Caco-2 (cell line): Measurements from ENCODE around the gene PPP1R8. TPM values are rescaled to one million over a fixed set of nuclear protein-coding genes. Genes with fewer than 3 reads are reported as not detected.
A peak's percentile ranks its signal among the peaks of the same experiment; 100 is the strongest.

Source experiments
- Bru-seq: library from RNA; stranded (reverse); fragments of 400-500 nt; gene quantifications from one replicate; lab custom pipeline; 2021; lab: Mats Ljungman, UMichigan
- BruChase-seq, 2 experiments: library from RNA; stranded (reverse); fragments of 400-500 nt; gene quantifications; one replicate each; lab custom pipeline; 2021; lab: Mats Ljungman, UMichigan
- BruUV-seq: library from RNA; stranded (reverse); fragments of 400-500 nt; replicated peaks from 2 replicates; lab custom pipeline; 2021; lab: Mats Ljungman, UMichigan
- CTCF ChIA-PET: fragments of 300-600 bp; sonication (Branson Sonifier 250); formaldehyde crosslinking; loops from one replicate; lab custom pipeline; 2022; ENCODE audit warnings: antibody characterized with exemption; lab: Charles Lee
- POLR2A ChIA-PET: fragments of 300-600 bp; sonication (Branson Sonifier 250); formaldehyde crosslinking; loops from one replicate; lab custom pipeline; 2022; ENCODE audit warnings: antibody characterized with exemption; lab: Charles Lee
- DNase-seq, 2 experiments: peaks; one replicate each; pipeline versions ENCODE4 v3.0.0 to v3.0.0-alpha.2; 2020 to 2022
- H3K27me3 ChIP-seq: replicated peaks from 2 replicates; pipeline ENCODE4 v1.6.0; 2011; ENCODE audit warnings: low read length; ENCODE audit not compliant: control insufficient read depth, insufficient read depth
- H3K36me3 ChIP-seq: 2 replicates; pipeline ENCODE4 v1.5.1; 2011; ENCODE audit warnings: low read length; ENCODE audit not compliant: control insufficient read depth, insufficient read depth
- H3K4me1 ChIP-seq: fragments of 250-450 bp; sonication (Bioruptor Pico); 2 replicates; pipeline ENCODE4 v1.5.1; 2020; ENCODE audit warnings: mild to moderate bottlenecking
- H3K4me3 ChIP-seq: 2 replicates; pipeline ENCODE4 v1.5.1; 2011; ENCODE audit warnings: low read depth, mild to moderate bottlenecking, control low read depth, low read length
- H3K9me3 ChIP-seq: fragments of 250-450 bp; sonication (Bioruptor Pico); 2 replicates; pipeline ENCODE4 v1.5.1; 2020; ENCODE audit warnings: mild to moderate bottlenecking, moderate library complexity
- H3K27ac Mint-ChIP-seq: one replicate; pipeline ENCODE4 v1.8.0; 2022; ENCODE audit warnings: mixed read lengths; ENCODE audit not compliant: unreplicated experiment
- H3K27me3 Mint-ChIP-seq: one replicate; pipeline ENCODE4 v1.8.0; 2022; ENCODE audit warnings: mixed read lengths; ENCODE audit not compliant: insufficient read depth, unreplicated experiment
- H3K36me3 Mint-ChIP-seq: one replicate; pipeline ENCODE4 v1.8.0; 2022; ENCODE audit warnings: mild to moderate bottlenecking, mixed read lengths; ENCODE audit not compliant: insufficient read depth, unreplicated experiment
- H3K4me1 Mint-ChIP-seq: one replicate; pipeline ENCODE4 v1.8.0; 2022; ENCODE audit warnings: low read depth, mixed read lengths; ENCODE audit not compliant: unreplicated experiment
- H3K4me3 Mint-ChIP-seq: one replicate; pipeline ENCODE4 v1.8.0; 2022; ENCODE audit warnings: mild to moderate bottlenecking, moderate library complexity, mixed read lengths; ENCODE audit not compliant: unreplicated experiment
- H3K9me3 Mint-ChIP-seq: one replicate; pipeline ENCODE4 v1.8.0; 2022; ENCODE audit warnings: mixed read lengths; ENCODE audit not compliant: unreplicated experiment
- CTCF ChIP-seq, 2 experiments: fragments of 200-600 bp in 1 of 2; IDR thresholded peaks; 1 replicate in 1 of 2; 2 replicates in 1 of 2; pipeline versions ENCODE4 v1.5.1 to v1.8.0; 2011 to 2022; ENCODE audit warnings: antibody characterized with exemption in 1 of 2, control low read depth in 1 of 2, inconsistent platforms in 1 of 2, low read depth in 1 of 2, low read length in 1 of 2, mild to moderate bottlenecking in 1 of 2, moderate library complexity in 1 of 2; ENCODE audit not compliant: insufficient read depth in 1 of 2, severe bottlenecking in 1 of 2, unreplicated experiment in 1 of 2
- intact Hi-C: fragments of 100-400 bp; cut with micrococcal nuclease; formaldehyde crosslinking; loops from one replicate; pipeline ENCODE4 v1.10.0; 2022; ENCODE audit not compliant: unreplicated experiment
- long read RNA-seq: library from polyadenylated mRNA; stranded (forward); transcript quantifications from one replicate; pipeline ENCODE4 v2.0.0, GENCODE V29; 2022
- total RNA-seq: library from RNA; stranded (reverse); gene quantifications from 2 replicates; pipeline ENCODE4 v1.2.3, GENCODE V29; 2022

The PPP1R8 gene
- total RNA-seq (37.2 and 40.6 TPM in 2 replicates), Bru-seq, nascent RNA (percentile 79 among the genes with signal in this experiment), BruChase-seq, experiment 1, labeled RNA remaining after a 2-hour chase (percentile 87 among the genes with signal in this experiment), BruChase-seq, experiment 2, labeled RNA remaining after a 6-hour chase (percentile 80 among the genes with signal in this experiment)
- long read RNA-seq, partial matches to known transcripts: 1 of 5 reads
- long read RNA-seq, other reads (novel, unspliced or antisense): 4 of 5 reads

GRCh38 chr1:27830621-27831440 is at the start of gene PPP1R8:
Gene PPP1R8 (plus strand): TSS chr1:27830782. CDS start chr1:27830836, 54 bp downstream.
- ChIA-PET CTCF (interaction anchor here (0.6 kb wide), 2 partner anchors 71 to 104 kb away, joined by 3 to 4 read pairs; no protein-coding TSS in a partner anchor), POLR2A (interaction anchor here (0.5 to 1.2 kb wide), 9 partner anchors 12 to 159 kb away, joined by 3 to 22 read pairs (median 4); partner anchors contain the start of genes IFI6, STX12 and XKR8)
- no peaks in the 10 kb centered on the region for H3K9me3 ChIP-seq
- H3K4me3 ChIP-seq: peak within 1 kb of the TSS; percentile 91
- H3K4me1 ChIP-seq: peaks cover 6% of the 10 kb centered on the region; the same call in 1 of the 2 replicates
- no peaks in the 10 kb centered on the region for H3K27me3 ChIP-seq
- DNase-seq: peak; percentile 91 to 93
- H3K4me1 Mint-ChIP-seq: peaks cover 10% of the 10 kb centered on the region
- peaks cover 15% of the 10 kb centered on the region for H3K36me3 Mint-ChIP-seq
- TSS peak; percentile 36 for BruUV-seq
- H3K36me3 ChIP-seq: no peaks in the 10 kb centered on the region; the same call in 1 of the 2 replicates
- no peak for TF ChIP-seq CTCF (IDR thresholded peaks at IDR 0.05; ENCODE audit: insufficient read depth in 1 of 2, low read depth in 1 of 2, low read length in 1 of 2, severe bottlenecking in 1 of 2, unreplicated experiment in 1 of 2)
- H3K4me3 Mint-ChIP-seq: peak within 1 kb of the TSS; percentile 83
- peak within 1 kb of the TSS; percentile 93 for H3K27ac Mint-ChIP-seq
- H3K27me3 Mint-ChIP-seq: no peaks in the 10 kb centered on the region
- H3K9me3 Mint-ChIP-seq: no peaks in the 10 kb centered on the region
- intact Hi-C loops: loop anchor here (1.0 kb wide), 2 partner anchors 14 to 71 kb away; no protein-coding TSS in a partner anchor

GRCh38 chr1:27782950-27783349 is 47.6 kb upstream of the PPP1R8 start:
- Histone ChIP-seq H3K27me3 (no peaks in the 10 kb centered on the region), H3K4me1 (peaks cover 29% of the 10 kb centered on the region), H3K9me3 (no peaks in the 10 kb centered on the region), H3K36me3 (no peaks in the 10 kb centered on the region), H3K4me3 (no peak overlapping the region)
- peaks cover 11% of the 10 kb centered on the region for H3K4me1 Mint-ChIP-seq
- no peaks in the 10 kb centered on the region for H3K9me3 Mint-ChIP-seq
- DNase-seq: no peak
- ChIA-PET CTCF (interaction anchor here (0.7 kb wide), 1 partner anchor 854 kb away, joined by 6 read pairs; no protein-coding TSS in a partner anchor), POLR2A (no interaction called here)
- no peaks in the 10 kb centered on the region for H3K36me3 Mint-ChIP-seq
- H3K27me3 Mint-ChIP-seq: no peaks in the 10 kb centered on the region
- intact Hi-C loops: no loop called here
- TF ChIP-seq CTCF (IDR thresholded peaks at IDR 0.05; ENCODE audit: insufficient read depth in 1 of 2, low read depth in 1 of 2, low read length in 1 of 2, severe bottlenecking in 1 of 2, unreplicated experiment in 1 of 2): no peak
- H3K4me3 Mint-ChIP-seq: no peak overlapping the region
- H3K27ac Mint-ChIP-seq: no peak overlapping the region
- no TSS peak for BruUV-seq

GRCh38 chr1:27784700-27785099 is 45.9 kb upstream of the PPP1R8 start:
- H3K4me1 ChIP-seq: peaks cover 29% of the 10 kb centered on the region
- no TSS peak for BruUV-seq
- Mint-ChIP-seq H3K4me1 (peaks cover 11% of the 10 kb centered on the region), H3K4me3 (no peak overlapping the region), H3K27me3 (no peaks in the 10 kb centered on the region), H3K9me3 (no peaks in the 10 kb centered on the region), H3K27ac (peak overlapping the region; percentile 93), H3K36me3 (no peaks in the 10 kb centered on the region)
- H3K9me3 ChIP-seq: no peaks in the 10 kb centered on the region
- TF ChIP-seq CTCF (IDR thresholded peaks at IDR 0.05; ENCODE audit: insufficient read depth in 1 of 2, low read depth in 1 of 2, low read length in 1 of 2, severe bottlenecking in 1 of 2, unreplicated experiment in 1 of 2): no peak
- no peaks in the 10 kb centered on the region for H3K27me3 ChIP-seq
- DNase-seq: no peak
- no peaks in the 10 kb centered on the region for H3K36me3 ChIP-seq
- ChIA-PET POLR2A (interaction anchor here (0.6 to 1.9 kb wide), 2 partner anchors 12 to 13 kb away, joined by 7 to 15 read pairs; partner anchors contain the start of gene STX12), CTCF (no interaction called here)
- no peak overlapping the region for H3K4me3 ChIP-seq
- intact Hi-C loops: no loop called here
